Endothelial cell of hepatic sinusoid (primary cell): ENCODE data around the gene KCNAB3.

Source experiments
- in situ Hi-C: cut with HindIII; loops from 2 replicates; pipeline ENCODE4 v1.10.0; 2017; ENCODE audit warnings: low sequenced_read_pairs

Gene KCNAB3

GRCh38 chr17:7909089-7909488 is 20.6 kb downstream of the KCNAB3 start:
- in situ Hi-C loops = no loop called here

GRCh38 chr17:7903154-7904103 is 26.2 kb downstream of the KCNAB3 start:
- in situ Hi-C loops = no loop called here

GRCh38 chr17:7897773-7898172 is 31.9 kb downstream of the KCNAB3 start:
- in situ Hi-C loops = no loop called here

GRCh38 chr17:7897090-7897489 is 32.6 kb downstream of the KCNAB3 start:
- in situ Hi-C loops = no loop called here

GRCh38 chr17:7894866-7895265 is 34.8 kb downstream of the KCNAB3 start:
- in situ Hi-C loops = no loop called here

GRCh38 chr17:7894226-7894625 is 35.4 kb downstream of the KCNAB3 start:
- in situ Hi-C loops = no loop called here

GRCh38 chr17:7893187-7893880 is 36.3 kb downstream of the KCNAB3 start:
- in situ Hi-C loops = no loop called here

- in situ Hi-C loops = no loop called here
Measured at GRCh38 chr17:7889166-7889955, 40.3 kb downstream of the KCNAB3 start.

- in situ Hi-C loops = no loop called here
Measured at GRCh38 chr17:7888184-7888920, 41.3 kb downstream of the KCNAB3 start, which contains the start of gene CHD3. Gene CHD3, plus strand, starts transcription at chr17:7888789. Its CDS starts 212 bp downstream, at chr17:7889001.

- in situ Hi-C loops = no loop called here
Measured at GRCh38 chr17:7887482-7888183, 42.0 kb downstream of the KCNAB3 start.

- in situ Hi-C loops = no loop called here
Measured at GRCh38 chr17:7887038-7887481, 42.6 kb downstream of the KCNAB3 start.

- in situ Hi-C loops = no loop called here
Measured at GRCh38 chr17:7886227-7887037, 43.2 kb downstream of the KCNAB3 start.

- in situ Hi-C loops = no loop called here
Measured at GRCh38 chr17:7885367-7886226, 44.1 kb downstream of the KCNAB3 start.

GRCh38 chr17:7884581-7885366 is 44.9 kb downstream of the KCNAB3 start:
- in situ Hi-C loops = no loop called here

GRCh38 chr17:7883781-7884386 is 45.8 kb downstream of the KCNAB3 start:
- in situ Hi-C loops = no loop called here

GRCh38 chr17:7882629-7883028 is 47.0 kb downstream of the KCNAB3 start:
- in situ Hi-C loops = no loop called here

- in situ Hi-C loops = no loop called here
Measured at GRCh38 chr17:7882068-7882467, 47.6 kb downstream of the KCNAB3 start.
